Panc1 (cell line): ENCODE measurements around the gene FNTB.

ENCODE experiments used
- CTCF ChIP-seq: fragments of 450-650 bp; IDR thresholded peaks from 2 replicates; pipeline ENCODE4 v1.5.1; 2017; ENCODE audit warnings: mild to moderate bottlenecking
- POLR2AphosphoS5 ChIP-seq: IDR thresholded peaks from 2 replicates; pipeline ENCODE4 v1.6.1; 2012; ENCODE audit warnings: mild to moderate bottlenecking, low read depth, low read length, moderate library complexity
- REST ChIP-seq, 2 experiments: IDR thresholded peaks; 2 replicates each; pipeline ENCODE4 v1.6.1; 2011 to 2012; ENCODE audit warnings: low read depth in 2 of 2, control low read depth in 1 of 2, low read length in 1 of 2, mild to moderate bottlenecking in 1 of 2, moderate library complexity in 1 of 2; ENCODE audit not compliant: insufficient read depth in 1 of 2
- SIN3A ChIP-seq: IDR thresholded peaks from 2 replicates; pipeline ENCODE4 v1.6.1; 2012; ENCODE audit warnings: low read depth, mild to moderate bottlenecking, low read length, moderate library complexity, borderline replicate concordance; ENCODE audit not compliant: insufficient read depth
- TCF7L2 ChIP-seq: IDR thresholded peaks from 2 replicates; pipeline ENCODE4 v1.6.1; 2011; ENCODE audit warnings: mild to moderate bottlenecking, low read depth, low read length, inconsistent platforms

DNA sequence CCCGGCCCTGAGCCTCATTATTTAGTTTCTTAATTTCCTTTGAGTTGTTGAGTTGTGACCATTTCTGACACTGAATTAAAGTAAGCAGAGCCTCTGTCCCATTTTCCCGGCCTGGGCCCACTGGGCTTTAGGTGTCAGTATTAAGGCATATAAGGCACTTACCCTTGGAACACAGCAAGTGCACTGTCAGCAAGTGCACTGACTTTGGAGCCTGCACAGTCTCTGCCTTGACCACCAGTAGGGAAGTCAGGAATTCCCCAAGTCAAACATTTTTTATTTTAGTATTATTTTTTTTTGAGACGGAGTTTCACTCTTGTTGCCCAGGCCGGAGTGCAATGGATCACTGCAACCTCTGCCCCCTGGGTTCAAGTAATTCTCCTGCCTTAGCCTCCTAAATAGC is 59.0 kb downstream of the FNTB start:
- no peak for TF ChIP-seq CTCF
- TF ChIP-seq SIN3A = no peak
- TF ChIP-seq POLR2AphosphoS5 = no peak
- TF ChIP-seq REST (IDR thresholded peaks at IDR 0.05; ENCODE audit: insufficient read depth in 1 of 2, low read depth in 2 of 2, low read length in 1 of 2) = no peak
- TF ChIP-seq TCF7L2 = no peak
